Stimulated activated CD4-positive, alpha-beta T cell treated with anti-CD3 and anti-CD28 coated beads, Interleukin-15, amount 100 ng/mL, for 48 hours (primary cell): ENCODE measurements around the gene ZNF280A.
A peak's percentile ranks its signal among the peaks of the same experiment; 100 is the strongest.
"Not testable (repeated sequence)": the region's sequence is repeated elsewhere in the genome, so short reads cannot be mapped to it uniquely, and the experiment has no call there.

Experiments
- DNase-seq, 2 donors: peaks; one replicate each; pipeline ENCODE4 v3.0.0-alpha.2; 2020; ENCODE audit warnings: low read depth in 2 of 2

ZNF280A gene

DNA sequence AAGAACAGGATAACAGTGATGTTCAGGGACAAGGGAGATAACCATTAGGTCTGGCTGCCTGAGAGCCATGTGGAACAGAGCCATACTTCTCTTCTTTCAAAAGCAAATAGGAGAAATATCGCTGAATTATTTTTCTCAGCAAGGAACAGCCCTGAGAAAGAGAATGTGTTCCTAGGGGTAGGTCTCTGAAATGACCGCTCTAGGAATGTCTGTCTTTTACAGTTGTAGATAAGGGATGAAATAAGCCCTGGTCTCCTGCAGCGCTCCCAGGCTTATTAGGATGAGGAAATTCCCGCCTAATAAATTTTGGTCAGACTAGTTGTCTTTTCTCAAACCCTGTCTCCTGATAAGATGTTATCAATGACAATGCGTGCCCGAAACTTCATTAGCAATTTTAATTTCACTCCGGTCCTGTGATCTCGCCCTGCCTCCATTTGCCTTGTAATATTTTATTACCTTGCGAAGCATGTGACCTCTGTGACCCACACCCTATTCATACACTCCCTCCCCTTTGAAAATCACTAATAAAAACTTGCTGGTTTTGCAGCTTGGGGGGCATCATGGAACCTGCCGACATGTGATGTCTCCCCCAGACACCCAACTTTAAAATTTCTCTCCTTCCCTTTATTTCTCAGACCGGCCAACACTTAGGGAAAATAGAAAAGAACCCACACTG is 51.1 kb downstream of the ZNF280A start:
- DNase-seq: not testable (repeated sequence)

DNA sequence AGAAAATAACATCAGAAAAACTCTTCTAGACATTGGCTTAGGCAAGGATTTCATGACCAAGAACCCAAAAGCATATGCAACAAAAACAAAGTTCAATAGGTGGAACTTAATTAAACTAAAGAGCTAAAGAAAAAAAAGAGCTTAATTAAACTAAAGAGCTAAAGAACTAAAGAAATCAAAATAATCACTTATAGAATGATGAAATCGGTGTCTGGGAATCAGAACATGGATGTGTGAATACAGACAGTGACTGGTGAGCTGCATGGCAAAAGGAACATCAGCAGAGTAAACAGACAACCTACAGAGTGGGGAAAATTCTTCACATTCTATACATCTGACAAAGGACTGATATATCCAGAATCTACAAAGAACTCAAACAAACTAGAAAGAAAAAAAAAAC is 53.0 kb downstream of the ZNF280A start:
- no peak for DNase-seq

DNA sequence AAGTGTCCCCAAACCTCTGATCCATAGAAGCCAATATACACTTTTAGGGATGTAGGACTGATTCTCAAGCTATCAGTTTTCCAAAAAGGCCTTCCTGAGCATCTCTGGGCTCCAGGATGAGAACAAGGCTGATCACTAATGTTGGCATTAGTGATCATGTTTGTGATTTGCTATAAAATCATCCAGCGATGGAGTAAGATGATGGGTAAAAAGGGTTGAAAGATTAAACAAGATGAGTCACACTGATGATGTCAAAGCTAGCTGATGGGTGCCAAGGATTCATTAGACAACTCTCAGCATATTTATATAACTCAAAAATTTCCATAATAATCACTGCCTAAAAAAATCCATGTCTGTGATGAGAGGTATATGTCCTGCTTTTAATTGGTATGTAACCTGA is 54.3 kb downstream of the ZNF280A start:
- DNase-seq: no peak

DNA sequence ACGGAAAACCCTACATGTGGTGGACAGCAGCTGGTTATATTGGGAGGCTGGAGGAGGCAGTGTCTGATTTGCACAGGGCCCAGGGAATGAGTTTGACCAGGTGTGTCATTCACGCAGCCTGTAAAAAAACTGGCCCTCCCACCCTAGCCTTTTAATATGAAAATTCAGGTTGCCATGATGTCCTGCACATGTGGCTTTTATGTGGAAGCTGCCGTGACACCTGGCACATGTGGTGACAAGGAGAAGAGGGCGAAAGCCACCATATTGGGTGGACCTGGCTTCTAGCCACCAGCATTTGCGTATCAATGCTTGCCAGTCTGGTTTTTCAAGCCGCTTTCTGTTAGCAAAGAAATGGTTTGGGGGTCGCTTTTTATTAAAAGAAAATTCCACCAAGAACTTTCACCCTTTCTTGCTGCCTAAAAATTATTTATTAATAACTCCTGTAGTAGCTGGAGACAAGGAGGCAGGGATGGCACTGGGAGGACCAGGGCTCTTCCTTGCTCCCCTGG is 54.9 kb downstream of the ZNF280A start:
- DNase-seq: no peak

DNA sequence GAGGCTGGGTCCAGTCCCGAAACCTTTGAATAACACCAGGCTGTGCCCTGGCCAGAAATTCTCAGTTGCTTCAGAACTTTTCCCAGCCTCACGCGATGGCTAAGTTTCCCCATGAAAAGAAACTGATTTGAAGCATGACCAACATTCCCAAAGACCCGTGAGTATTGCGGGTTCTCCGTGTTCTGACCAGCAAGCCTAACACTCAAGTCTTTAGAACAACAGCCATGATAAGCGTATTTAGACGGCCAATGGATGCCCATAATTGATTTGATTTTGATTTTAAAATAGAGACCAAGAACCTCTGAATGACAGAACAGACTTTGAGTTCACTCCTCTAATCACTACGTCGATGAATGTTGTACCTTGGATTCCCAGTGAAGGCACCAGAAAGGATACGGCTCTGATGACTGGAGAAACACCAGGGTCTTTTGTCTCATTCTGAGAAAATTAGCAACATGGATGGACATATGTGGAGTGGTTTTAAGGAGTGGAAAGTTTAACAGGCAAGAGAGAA is 55.5 kb downstream of the ZNF280A start:
- no peak for DNase-seq

DNA sequence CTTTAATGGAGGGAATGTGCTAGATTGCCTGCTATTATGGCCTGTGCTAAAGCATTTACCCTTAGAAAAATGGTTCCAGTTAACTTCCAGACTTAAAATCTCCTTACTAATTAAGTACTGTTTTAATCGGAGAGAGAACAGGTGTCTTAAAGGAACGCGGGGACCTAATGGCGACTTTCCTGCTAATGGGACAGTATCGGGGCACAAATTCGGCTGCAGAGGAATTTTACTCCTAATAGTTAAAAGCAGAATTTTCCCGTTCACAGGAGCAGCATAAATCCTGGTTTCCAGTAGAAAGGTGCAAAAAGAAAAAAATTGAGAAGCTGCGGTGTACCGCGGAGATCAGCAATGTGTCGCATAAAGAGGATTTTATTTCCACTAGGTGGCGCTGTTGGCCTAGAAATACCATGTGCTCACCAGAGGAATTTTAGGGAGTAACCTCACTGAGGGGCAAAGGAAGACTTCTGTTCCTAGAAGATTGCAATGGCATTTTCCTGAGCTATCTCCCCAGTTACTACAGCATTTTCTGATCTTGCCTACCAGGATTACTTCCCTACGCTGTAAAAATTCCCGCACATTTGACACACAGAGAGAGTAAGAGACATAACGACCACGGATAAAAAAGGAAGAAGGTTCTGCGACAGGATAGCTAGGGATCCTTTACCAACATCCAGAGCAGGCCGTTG is 56.1 kb downstream of the ZNF280A start:
- DNase-seq: peak; percentile 14 to 37
